HepG2 (cell line): ENCODE measurements around the gene IPCEF1.

Source experiments
- AGO1 ChIP-seq: fragments of 200-400 bp; formaldehyde crosslinking; IDR thresholded peaks from 2 replicates; pipeline ENCODE4 v1.6.1; 2017; ENCODE audit warnings: mild to moderate bottlenecking, low read depth, low read length, moderate library complexity; ENCODE audit not compliant: poor library complexity, severe bottlenecking
- CEBPG ChIP-seq: IDR thresholded peaks from 2 replicates; pipeline ENCODE4 v1.6.1; 2016
- EP300 ChIP-seq, 3 experiments: sonication (generic) in 1 of 3; formaldehyde crosslinking in 1 of 3; IDR thresholded peaks; 2 replicates each; pipeline versions ENCODE4 v1.5.1 to v1.6.1; 2011 to 2020; ENCODE audit warnings: low read depth in 2 of 3, low read length in 2 of 3, borderline replicate concordance in 1 of 3, improper control_type of control experiment in 1 of 3, mild to moderate bottlenecking in 1 of 3, missing genetic modification reagents in 1 of 3, moderate library complexity in 1 of 3
- GLI4 ChIP-seq: sonication (generic); formaldehyde crosslinking; IDR thresholded peaks from 2 replicates; pipeline ENCODE4 v1.5.1; 2020; ENCODE audit warnings: missing genetic modification reagents, mild to moderate bottlenecking, moderate library complexity, borderline replicate concordance
- MTA3 ChIP-seq: sonication (generic); formaldehyde crosslinking; IDR thresholded peaks from 2 replicates; pipeline ENCODE4 v1.4.0; 2020; ENCODE audit warnings: missing genetic modification reagents
- SMAD1 ChIP-seq: sonication (generic); formaldehyde crosslinking; IDR thresholded peaks from 2 replicates; pipeline ENCODE4 v1.4.0; 2020; ENCODE audit warnings: missing genetic modification reagents, low read depth, mild to moderate bottlenecking, borderline replicate concordance
- SUZ12 ChIP-seq: fragments of 150-350 bp; IDR thresholded peaks from 2 replicates; pipeline ENCODE4 v1.6.1; 2014; ENCODE audit warnings: low read depth, low read length
- TAF1 ChIP-seq: sonication (generic); formaldehyde crosslinking; IDR thresholded peaks from 2 replicates; pipeline ENCODE4 v1.4.0; 2020; ENCODE audit warnings: missing genetic modification reagents
- TF ChIP-seq, protein P1 (sequence below): sonication (generic); formaldehyde crosslinking; IDR thresholded peaks from 2 replicates; pipeline ENCODE4 v1.9.0; 2021; ENCODE audit warnings: missing genetic modification reagents, borderline replicate concordance

- no peak for TF ChIP-seq SUZ12
- no peak for TF ChIP-seq TAF1 (CRISPR knock-in tag)
- no peak for TF ChIP-seq CEBPG (CRISPR knock-in tag)
- no peak for TF ChIP-seq AGO1
- no peak for TF ChIP-seq MTA3 (CRISPR knock-in tag)
- no peak for TF ChIP-seq EP300 (IDR thresholded peaks at IDR 0.05; ENCODE audit: low read depth in 2 of 2, low read length in 2 of 2)
- TF ChIP-seq EP300 (CRISPR knock-in tag; IDR thresholded peaks at IDR 0.05; ENCODE audit: borderline replicate concordance): no peak
- TF ChIP-seq SMAD1 (CRISPR knock-in tag): no peak
- TF ChIP-seq GLI4 (CRISPR knock-in tag): no peak
- TF ChIP-seq, protein P1, sequence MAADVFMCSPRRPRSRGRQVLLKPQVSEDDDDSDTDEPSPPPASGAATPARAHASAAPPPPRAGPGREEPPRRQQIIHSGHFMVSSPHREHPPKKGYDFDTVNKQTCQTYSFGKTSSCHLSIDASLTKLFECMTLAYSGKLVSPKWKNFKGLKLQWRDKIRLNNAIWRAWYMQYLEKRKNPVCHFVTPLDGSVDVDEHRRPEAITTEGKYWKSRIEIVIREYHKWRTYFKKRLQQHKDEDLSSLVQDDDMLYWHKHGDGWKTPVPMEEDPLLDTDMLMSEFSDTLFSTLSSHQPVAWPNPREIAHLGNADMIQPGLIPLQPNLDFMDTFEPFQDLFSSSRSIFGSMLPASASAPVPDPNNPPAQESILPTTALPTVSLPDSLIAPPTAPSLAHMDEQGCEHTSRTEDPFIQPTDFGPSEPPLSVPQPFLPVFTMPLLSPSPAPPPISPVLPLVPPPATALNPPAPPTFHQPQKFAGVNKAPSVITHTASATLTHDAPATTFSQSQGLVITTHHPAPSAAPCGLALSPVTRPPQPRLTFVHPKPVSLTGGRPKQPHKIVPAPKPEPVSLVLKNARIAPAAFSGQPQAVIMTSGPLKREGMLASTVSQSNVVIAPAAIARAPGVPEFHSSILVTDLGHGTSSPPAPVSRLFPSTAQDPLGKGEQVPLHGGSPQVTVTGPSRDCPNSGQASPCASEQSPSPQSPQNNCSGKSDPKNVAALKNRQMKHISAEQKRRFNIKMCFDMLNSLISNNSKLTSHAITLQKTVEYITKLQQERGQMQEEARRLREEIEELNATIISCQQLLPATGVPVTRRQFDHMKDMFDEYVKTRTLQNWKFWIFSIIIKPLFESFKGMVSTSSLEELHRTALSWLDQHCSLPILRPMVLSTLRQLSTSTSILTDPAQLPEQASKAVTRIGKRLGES (CRISPR knock-in tag): no peak
Measured at GRCh38 chr6:154167126-154167525, 189.5 kb downstream of the IPCEF1 start.
